ENCODE data around the gene C1QTNF8. TPM values are rescaled to one million over a fixed set of nuclear protein-coding genes. Genes with fewer than 3 reads are reported as not detected.

Gene C1QTNF8
- total RNA-seq, 1 experiment from 2014 or later = not detected

DNA sequence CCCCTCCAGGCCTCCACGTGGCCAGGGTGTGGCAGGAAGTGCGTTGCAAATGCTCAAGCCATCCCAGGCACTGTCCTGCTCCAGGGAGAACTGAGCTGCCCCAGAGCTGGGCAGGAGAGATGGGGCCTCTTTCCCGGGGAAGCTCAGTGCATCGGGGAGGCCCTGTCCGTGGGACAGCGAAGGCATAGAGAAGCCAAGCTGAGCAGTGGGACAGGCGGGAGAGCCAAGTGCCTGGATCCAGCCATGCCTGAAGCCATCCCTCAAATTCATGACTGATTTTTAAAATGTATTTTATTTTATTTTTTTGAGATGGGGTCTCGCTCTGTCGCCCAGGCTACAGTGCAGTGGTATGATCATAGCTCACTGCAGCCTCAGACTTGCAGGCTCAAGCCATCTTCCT lies 48.9 kb downstream of the C1QTNF8 start:
- Mint-ChIP-seq H3K4me1 (0 out of 4 replicates have a peak, but pooled peaks cover 0 to 2% of the 10 kb centered on the region in 2 experiments), H3K27ac (no peak overlapping the region), H3K36me3 (ENCODE audit: insufficient read depth in 1 of 3, low read depth in 3 of 3) (0 out of 7 replicates have a peak, but pooled peaks cover 0 to 5% (median 0%) of the 10 kb centered on the region in 3 experiments), H3K9me3 (peaks cover 4% of the 10 kb centered on the region in 2 experiments; a peak in 4 of 5 replicates), H3K4me3 (no peak overlapping the region; a peak in 1 of 5 replicates), H3K27me3 (ENCODE audit: low read depth) (peaks cover 4% of the 10 kb centered on the region)
- H3T11ph ChIP-seq (ENCODE audit: low read length) = no peak overlapping the region
- no peaks in the 10 kb centered on the region for H3K79me2 ChIP-seq (ENCODE audit: insufficient read depth, low read length)
- H3K23me2 ChIP-seq (ENCODE audit: insufficient read length, low read depth, low read length, poor library complexity, severe bottlenecking) = peaks cover 4% of the 10 kb centered on the region
- no peak overlapping the region for H4K91ac ChIP-seq (ENCODE audit: insufficient read length, low read depth, low read length)
- H3K27me3 ChIP-seq (ENCODE audit: insufficient read depth, low read length) = no peaks in the 10 kb centered on the region
- no peak overlapping the region for H2AK5ac ChIP-seq (ENCODE audit: insufficient read length, low read length)
- H3K14ac ChIP-seq (ENCODE audit: insufficient read depth, low read length) = no peak overlapping the region
- H2AFZ ChIP-seq (ENCODE audit: low read length) = no peak overlapping the region
- H3K79me1 ChIP-seq (ENCODE audit: insufficient read depth, low read depth, low read length, poor library complexity, severe bottlenecking) = no peaks in the 10 kb centered on the region
- H4K5ac ChIP-seq (ENCODE audit: insufficient read length, low read depth, low read length) = no peak overlapping the region
- no peak overlapping the region for H3K4ac ChIP-seq (ENCODE audit: low read depth, low read length)
- H3K4me1 ChIP-seq (ENCODE audit: insufficient read depth, low read length) = no peaks in the 10 kb centered on the region
- no peaks in the 10 kb centered on the region for H3K9me3 ChIP-seq (ENCODE audit: control insufficient read depth, low read depth, low read length)
- no peak overlapping the region for H2BK12ac ChIP-seq (ENCODE audit: insufficient read length, low read depth, low read length)
- H3K23ac ChIP-seq (ENCODE audit: insufficient read length, low read depth, low read length) = no peak overlapping the region
- no peak overlapping the region for H4K8ac ChIP-seq (replicated peaks; ENCODE audit: insufficient read length, low read depth, low read length)
- H2BK15ac ChIP-seq (ENCODE audit: low read depth, low read length) = no peak overlapping the region
- DNase-seq = no peak
- H3K56ac ChIP-seq (ENCODE audit: insufficient read length, low read depth, low read length) = no peak overlapping the region
- no peak overlapping the region for H3K18ac ChIP-seq (ENCODE audit: insufficient read length, low read depth, low read length)
- H2BK5ac ChIP-seq (ENCODE audit: insufficient read length, low read length) = no peak overlapping the region
- no peak overlapping the region for H3K4me2 ChIP-seq (ENCODE audit: insufficient read depth, insufficient read length, low read length)
- no peak overlapping the region for H3K27ac ChIP-seq (ENCODE audit: insufficient read length, low read depth, low read length)
- no peaks in the 10 kb centered on the region for H4K20me1 ChIP-seq (ENCODE audit: control insufficient read depth, insufficient read depth, insufficient read length)
- no CpG with 5 or more reads among the region's 9 CpGs for WGBS (ENCODE audit: extremely low coverage, insufficient read length, low lambda C conversion rate)
- no peak for TF ChIP-seq CTCF (conservative IDR thresholded peaks at IDR 0.05)
- H2BK20ac ChIP-seq (ENCODE audit: low read depth, low read length, poor library complexity, severe bottlenecking) = no peak overlapping the region
- no peak overlapping the region for H2BK120ac ChIP-seq (ENCODE audit: low read depth, low read length, poor library complexity, severe bottlenecking)
- H3K9ac ChIP-seq (ENCODE audit: extremely low read depth, insufficient read length, low read length) = no peak overlapping the region
